Right ventricle myocardium inferior (tissue), 1 donor: ENCODE data around the gene CNGB1. TPM values are rescaled to one million over a fixed set of nuclear protein-coding genes. Genes with fewer than 3 reads are reported as not detected.
A peak's percentile ranks its signal among the peaks of the same experiment; 100 is the strongest.
"Not testable (repeated sequence)": the region's sequence is repeated elsewhere in the genome, so short reads cannot be mapped to it uniquely, and the experiment has no call there.

Experiments
- ATAC-seq: fragments of 200-7000 bp; cut with Tn5 transposase; one replicate; pipeline ENCODE4 v1.9.1; 2020; ENCODE audit warnings: mild to moderate bottlenecking, moderate library complexity
- DNase-seq: peaks from one replicate; pipeline ENCODE4 v3.0.0; 2021; ENCODE audit errors: missing footprints
- intact Hi-C: fragments of 100-400 bp; cut with DNase I; formaldehyde crosslinking; loops from one replicate; pipeline ENCODE4 v1.11.0; 2022
- long read RNA-seq: library from polyadenylated mRNA; unstranded; transcript quantifications from one replicate; pipeline ENCODE4 v2.0.0, GENCODE V29; 2021
- total RNA-seq: library from RNA; stranded (reverse); fragmentation: NEBNext Ultra II Directional; extraction: Animal tissue kit (Norgen Biotek cat#: 25700); gene quantifications from one replicate; pipeline ENCODE4 v1.2.1, GENCODE V29; 2021
- donor health status: DM: no; HTN: yes; CAD: no; lungs with severe emphysema.

Gene CNGB1
- not detected for total RNA-seq
- long read RNA-seq = 0 reads

GRCh38 chr16:57970970-57971369 lies at the start of gene CNGB1:
CNGB1 (minus strand) TSS chr16:57971128; CDS start chr16:57967286, 3,842 bp downstream.
- DNase-seq = peak; percentile 30
- intact Hi-C loops = no loop called here

GRCh38 chr16:58019866-58020538 lies 49.1 kb upstream of the CNGB1 start:
- no peak for ATAC-seq
- intact Hi-C loops = loop anchor here (1.0 to 10.0 kb wide), 4 partner anchors 102 to 615 kb away; partner anchors contain the start of gene CSNK2A2
- DNase-seq = no peak

More at GRCh38 chr16:57970970-57971369, at the start of gene CNGB1:
- ATAC-seq = no peak

- ATAC-seq (no peak), DNase-seq (no peak)
- intact Hi-C loops = no loop called here
These were observed 47.9 kb upstream of the CNGB1 start for GRCh38 chr16:58018803-58019202.

GRCh38 chr16:58016840-58017446 lies 46.0 kb upstream of the CNGB1 start:
- no peak for DNase-seq
- ATAC-seq = no peak
- intact Hi-C loops = no loop called here

- DNase-seq = no peak
- ATAC-seq = no peak
- intact Hi-C loops = no loop called here
These were observed 42.5 kb upstream of the CNGB1 start for GRCh38 chr16:58013201-58013956.

GRCh38 chr16:58012481-58012880 lies 41.6 kb upstream of the CNGB1 start:
- DNase-seq (no peak), ATAC-seq (no peak)
- intact Hi-C loops = no loop called here

GRCh38 chr16:58011652-58012051 lies 40.7 kb upstream of the CNGB1 start:
- ATAC-seq (no peak), DNase-seq (no peak)
- intact Hi-C loops = no loop called here

GRCh38 chr16:58010886-58011285 lies 40.0 kb upstream of the CNGB1 start:
- no peak for DNase-seq
- no peak for ATAC-seq
- intact Hi-C loops = no loop called here

GRCh38 chr16:58009856-58010416 lies 39.0 kb upstream of the CNGB1 start:
- ATAC-seq = peak; percentile 74
- intact Hi-C loops = loop anchor here (10.0 kb wide), 1 partner anchor 255 kb away; no protein-coding TSS in a partner anchor
- no peak for DNase-seq

GRCh38 chr16:58004736-58005135 lies 33.8 kb upstream of the CNGB1 start:
- not testable (repeated sequence) for DNase-seq, ATAC-seq
- intact Hi-C loops = loop anchor here (1.0 to 10.0 kb wide), 2 partner anchors 104 to 250 kb away; no protein-coding TSS in a partner anchor

GRCh38 chr16:58002936-58003335 lies 32.0 kb upstream of the CNGB1 start:
- DNase-seq (no peak), ATAC-seq (no peak)
- intact Hi-C loops = loop anchor here (10.0 kb wide), 1 partner anchor 248 kb away; no protein-coding TSS in a partner anchor

- intact Hi-C loops = loop anchor here (10.0 kb wide), 1 partner anchor 248 kb away; no protein-coding TSS in a partner anchor
- DNase-seq (no peak), ATAC-seq (no peak)
These were observed 31.5 kb upstream of the CNGB1 start for GRCh38 chr16:58002416-58002800.

- DNase-seq (no peak), ATAC-seq (no peak)
- intact Hi-C loops = loop anchor here (10.0 kb wide), 1 partner anchor 247 kb away; no protein-coding TSS in a partner anchor
These were observed 31.0 kb upstream of the CNGB1 start for GRCh38 chr16:58001781-58002415.

- peak; percentile 94 for ATAC-seq
- DNase-seq = peak; percentile 93
- intact Hi-C loops = loop anchor here (1.0 to 10.0 kb wide), 2 partner anchors 102 to 246 kb away; no protein-coding TSS in a partner anchor
These were observed 30.1 kb upstream of the CNGB1 start, which contains the start of gene USB1 for GRCh38 chr16:58000706-58001676. USB1 (plus strand) TSS chr16:58001407; CDS start chr16:58001484, 77 bp downstream.

GRCh38 chr16:57999971-58000705 lies 29.2 kb upstream of the CNGB1 start, which contains the start of gene ZNF319:
ZNF319 (minus strand) TSS chr16:58000672; CDS start chr16:57998265, 2,407 bp downstream.
- DNase-seq = no peak
- ATAC-seq = no peak
- intact Hi-C loops = loop anchor here (1.0 to 10.0 kb wide), 2 partner anchors 101 to 245 kb away; no protein-coding TSS in a partner anchor

- intact Hi-C loops = no loop called here
- ATAC-seq (no peak), DNase-seq (no peak)
These were observed 28.5 kb upstream of the CNGB1 start for GRCh38 chr16:57999366-57999970.
